Esophagus squamous epithelium (tissue), 5 donors: Measurements from ENCODE around the gene ARFRP1. TPM values are rescaled to one million over a fixed set of nuclear protein-coding genes. Genes with fewer than 3 reads are reported as not detected.
"Not testable (repeated sequence)": the region's sequence is repeated elsewhere in the genome, so short reads cannot be mapped to it uniquely, and the experiment has no call there.

Source experiments
- DNase-seq: peaks from one replicate; lab custom pipeline; 2025; lab: John Stamatoyannopoulos, UW
- H3K27ac ChIP-seq, 4 donors: fragments of 200-600 bp; sonication (generic); one replicate each; pipeline ENCODE4 v1.5.1; 2016 to 2019; ENCODE audit warnings: mild to moderate bottlenecking in 1 of 4
- H3K27me3 ChIP-seq, 4 donors: fragments of 200-600 bp; sonication (generic); 1 replicate in 3 of 4; 2 replicates in 1 of 4; pipeline versions ENCODE4 v1.5.1 to v1.6.0; 2017 to 2021; ENCODE audit warnings: antibody characterized with exemption in 1 of 4
- H3K36me3 ChIP-seq, 3 donors: fragments of 200-600 bp; sonication (generic); one replicate each; pipeline ENCODE4 v1.5.1; 2016 to 2019
- H3K4me1 ChIP-seq, 3 donors: fragments of 200-600 bp; sonication (generic); one replicate each; pipeline ENCODE4 v1.5.1; 2017 to 2019
- H3K4me3 ChIP-seq, 4 donors: fragments of 200-600 bp; sonication (generic); 1 replicate in 3 of 4; 2 replicates in 1 of 4; pipeline ENCODE4 v1.5.1; 2016 to 2019; ENCODE audit warnings: mild to moderate bottlenecking in 2 of 4, moderate library complexity in 1 of 4
- H3K9me3 ChIP-seq, 3 donors: fragments of 200-600 bp; sonication (generic); one replicate each; pipeline ENCODE4 v1.5.1; 2016 to 2019
- POLR2A ChIP-seq, 4 donors: fragments of 450-650 bp; IDR thresholded peaks; one replicate each; pipeline ENCODE4 v1.6.1; 2017; ENCODE audit warnings: antibody characterized with exemption in 4 of 4, mild to moderate bottlenecking in 4 of 4, moderate library complexity in 3 of 4
- WGBS, 2 donors: methylation state at CpG; one replicate each; pipeline ENCODE4 v1.1.5; 2018; 5-methylcytosine and 5-hydroxymethylcytosine counted together
- intact Hi-C: fragments of 100-400 bp; cut with DNase I; formaldehyde crosslinking; loops from one replicate; pipeline ENCODE4 v1.15.0; 2022
- total RNA-seq, 4 donors: library from RNA; depleted of rRNA; stranded (reverse); fragments of >200 nt; gene quantifications; one replicate each; pipeline ENCODE4 v1.1.0, GENCODE V29; 2016
- TF ChIP-seq, protein P1 (sequence below), 6 experiments: fragments of 450-650 bp in 4 of 6; fragments of 200-600 bp in 2 of 6; sonication (generic) in 2 of 6; IDR thresholded peaks; one replicate each; pipeline ENCODE4 v1.5.1; 2016 to 2019; ENCODE audit warnings: antibody characterized with exemption in 6 of 6, mild to moderate bottlenecking in 4 of 6, moderate library complexity in 4 of 6
- donor health status: DM: yes; HTN: yes; CAD: no.

The ARFRP1 gene
- total RNA-seq, 4 donors from 2014 or later = 30.4 to 45.5 (median 37.0) TPM

DNA sequence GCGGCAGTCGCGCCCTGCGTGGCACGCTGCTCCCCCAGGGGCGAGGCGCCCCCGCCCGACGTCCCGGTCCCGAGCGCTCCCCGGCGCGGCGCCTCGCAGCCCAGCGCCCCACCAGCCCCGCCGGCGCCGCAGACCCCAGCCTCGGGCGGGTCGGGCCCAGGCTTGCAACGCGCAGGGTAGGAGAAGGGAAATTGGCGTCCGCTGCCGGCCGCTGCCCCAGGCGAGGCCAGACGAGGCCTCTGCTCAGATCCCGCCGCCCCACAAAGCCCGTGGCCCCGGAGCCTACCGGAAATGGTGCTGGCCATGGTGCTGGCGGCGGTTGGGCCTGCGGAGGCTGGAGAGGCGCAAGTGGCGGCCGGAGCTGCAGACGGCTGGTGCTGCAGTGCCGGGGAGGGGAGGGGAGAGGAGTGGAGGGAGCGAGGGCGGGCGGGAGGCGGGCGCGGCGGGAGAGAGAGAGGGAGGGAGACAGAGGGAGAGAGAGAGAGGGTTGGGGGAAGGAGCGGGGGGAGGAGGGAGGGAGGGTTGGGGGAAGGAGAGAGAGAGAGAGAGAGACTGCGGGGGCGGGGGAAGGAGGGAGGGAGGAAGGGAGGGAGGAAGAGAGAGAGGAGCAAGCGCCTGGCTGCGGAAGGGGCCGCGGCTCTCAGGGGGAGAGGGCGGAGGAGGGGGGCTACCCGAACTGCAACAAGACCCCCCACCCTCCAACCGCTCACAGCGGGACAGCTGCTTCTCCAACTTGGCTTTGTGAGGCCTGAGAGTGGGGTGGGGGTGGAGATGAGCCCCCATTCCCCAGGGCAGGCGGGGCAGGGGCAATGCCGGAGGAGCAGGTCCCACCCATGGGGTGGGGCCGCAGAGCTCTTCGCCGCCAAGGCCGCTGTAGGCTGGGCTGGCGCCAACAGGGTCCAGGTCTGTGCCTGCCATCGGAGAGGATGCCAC is 54.5 kb downstream of the ARFRP1 start, which contains the start of gene STMN3:
STMN3 (minus strand) TSS at position 384 of the 933 bp plus-strand sequence; CDS start at position 305, 79 bp downstream.
- intact Hi-C loops = no loop called here
- peak within 1 kb of the TSS in 3 of 4 donors; percentile 40 to 81 (median 69) for H3K27ac ChIP-seq
- H3K27me3 ChIP-seq = peaks cover 0 to 13% (median 0%) of the 10 kb centered on the region in 4 donors
- no peak for DNase-seq
- peak within 1 kb of the TSS; percentile 35 to 78 (median 50) for H3K4me3 ChIP-seq
- H3K36me3 ChIP-seq = no peaks in the 10 kb centered on the region
- 0 to 2% methylated on average over 11 to 12 of the region's 73 CpGs for WGBS, 2 donors
- H3K9me3 ChIP-seq = no peaks in the 10 kb centered on the region
- TF ChIP-seq POLR2A (IDR thresholded peaks at IDR 0.05) = no peak
- TF ChIP-seq, protein P1, sequence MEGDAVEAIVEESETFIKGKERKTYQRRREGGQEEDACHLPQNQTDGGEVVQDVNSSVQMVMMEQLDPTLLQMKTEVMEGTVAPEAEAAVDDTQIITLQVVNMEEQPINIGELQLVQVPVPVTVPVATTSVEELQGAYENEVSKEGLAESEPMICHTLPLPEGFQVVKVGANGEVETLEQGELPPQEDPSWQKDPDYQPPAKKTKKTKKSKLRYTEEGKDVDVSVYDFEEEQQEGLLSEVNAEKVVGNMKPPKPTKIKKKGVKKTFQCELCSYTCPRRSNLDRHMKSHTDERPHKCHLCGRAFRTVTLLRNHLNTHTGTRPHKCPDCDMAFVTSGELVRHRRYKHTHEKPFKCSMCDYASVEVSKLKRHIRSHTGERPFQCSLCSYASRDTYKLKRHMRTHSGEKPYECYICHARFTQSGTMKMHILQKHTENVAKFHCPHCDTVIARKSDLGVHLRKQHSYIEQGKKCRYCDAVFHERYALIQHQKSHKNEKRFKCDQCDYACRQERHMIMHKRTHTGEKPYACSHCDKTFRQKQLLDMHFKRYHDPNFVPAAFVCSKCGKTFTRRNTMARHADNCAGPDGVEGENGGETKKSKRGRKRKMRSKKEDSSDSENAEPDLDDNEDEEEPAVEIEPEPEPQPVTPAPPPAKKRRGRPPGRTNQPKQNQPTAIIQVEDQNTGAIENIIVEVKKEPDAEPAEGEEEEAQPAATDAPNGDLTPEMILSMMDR (IDR thresholded peaks at IDR 0.05) = no peak
- H3K4me1 ChIP-seq = peaks cover 24 to 52% (median 30%) of the 10 kb centered on the region in 3 donors

GRCh38 chr20:63652192-63652980 is 55.4 kb downstream of the ARFRP1 start:
- peak overlapping the region in 2 of 4 donors; percentile 9 to 52 for H3K27ac ChIP-seq
- H3K27me3 ChIP-seq = peaks cover 0 to 13% (median 0%) of the 10 kb centered on the region in 4 donors
- no peak for DNase-seq
- no peaks in the 10 kb centered on the region for H3K9me3 ChIP-seq
- no peaks in the 10 kb centered on the region for H3K36me3 ChIP-seq
- intact Hi-C loops = no loop called here
- peak overlapping the region; percentile 35 to 78 (median 50) for H3K4me3 ChIP-seq
- peaks cover 19 to 44% (median 25%) of the 10 kb centered on the region in 3 donors for H3K4me1 ChIP-seq
- no peak for TF ChIP-seq POLR2A (IDR thresholded peaks at IDR 0.05)
- TF ChIP-seq, protein P1 (IDR thresholded peaks at IDR 0.05) = no peak
- 0% methylated on average over 5 of the region's 91 CpGs; no CpG with 5 or more reads in 1 of the 2 donors for WGBS, 2 donors

DNA sequence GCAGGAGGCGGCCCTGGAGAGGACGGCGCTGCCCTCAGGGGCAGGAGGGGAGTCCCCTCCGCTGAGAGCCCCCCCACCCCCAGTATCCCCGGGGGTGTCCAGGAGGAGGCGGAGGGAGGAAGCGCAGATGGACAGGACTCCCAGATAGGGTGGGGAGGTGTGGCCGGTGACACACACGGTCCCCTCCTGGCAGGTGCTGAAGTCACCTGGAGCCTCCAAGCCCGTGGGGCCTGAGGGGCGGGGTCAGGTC is 55.9 kb downstream of the ARFRP1 start:
- Histone ChIP-seq H3K36me3 (no peaks in the 10 kb centered on the region), H3K27me3 (peaks cover 0 to 13% (median 0%) of the 10 kb centered on the region in 4 donors), H3K27ac (peak overlapping the region in 2 of 4 donors; percentile 9 to 52), H3K4me3 (peak overlapping the region; percentile 35 to 78 (median 50)), H3K9me3 (no peaks in the 10 kb centered on the region), H3K4me1 (peaks cover 18 to 39% (median 25%) of the 10 kb centered on the region in 3 donors)
- intact Hi-C loops = no loop called here
- WGBS, 2 donors = 3 to 20% methylated on average over 1 to 4 of the region's 11 CpGs
- DNase-seq = no peak
- TF ChIP-seq, protein P1 (IDR thresholded peaks at IDR 0.05) = no peak
- no peak for TF ChIP-seq POLR2A (IDR thresholded peaks at IDR 0.05)

- Histone ChIP-seq H3K27me3 (peaks cover 0 to 13% (median 0%) of the 10 kb centered on the region in 4 donors), H3K4me1 (peaks cover 18 to 35% (median 25%) of the 10 kb centered on the region in 3 donors)
- intact Hi-C loops, H3K9me3 ChIP-seq, H3K36me3 ChIP-seq, H3K27ac ChIP-seq, DNase-seq, H3K4me3 ChIP-seq: not testable (repeated sequence)
- WGBS, 2 donors = no CpG with 5 or more reads among the region's 25 CpGs
These were observed 57.3 kb downstream of the ARFRP1 start for GRCh38 chr20:63650486-63650885.

DNA sequence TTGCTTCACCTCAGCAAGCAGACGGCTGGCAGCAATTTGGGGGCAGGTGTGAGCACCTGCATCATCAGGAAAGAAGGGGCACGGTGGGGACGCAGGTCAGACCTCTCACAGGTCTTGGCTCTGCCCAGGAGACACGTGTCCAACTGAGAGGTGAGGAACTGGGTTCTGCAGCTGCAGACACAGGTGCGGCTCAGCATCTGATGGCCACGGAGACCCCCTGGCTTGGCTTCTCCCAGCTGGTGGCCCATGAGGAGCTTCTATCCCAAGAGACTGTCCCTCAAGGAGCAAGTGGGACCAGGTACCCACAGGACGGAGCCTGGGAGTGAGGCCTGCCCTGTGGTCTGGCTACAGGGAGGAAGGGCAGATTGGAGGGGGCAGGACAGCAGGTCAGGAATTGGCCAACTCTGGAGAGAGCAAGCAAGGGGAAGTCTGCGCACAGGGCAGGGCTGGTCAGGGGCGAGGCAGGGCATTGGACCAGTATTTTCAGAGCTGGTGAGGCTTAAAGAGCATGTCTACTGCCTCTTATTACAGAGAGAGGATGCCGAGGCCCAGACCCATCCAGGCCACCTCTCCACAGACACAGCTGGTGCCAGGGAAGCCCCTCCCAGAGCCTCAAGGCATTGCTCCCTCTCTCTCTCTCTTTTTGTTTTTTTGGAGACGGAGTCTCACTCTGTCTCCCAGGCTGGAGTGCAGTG is 58.7 kb downstream of the ARFRP1 start:
- intact Hi-C loops = no loop called here
- WGBS, 2 donors = 90% methylated on average over 6 to 9 of the region's 11 CpGs
- no peak for TF ChIP-seq POLR2A (IDR thresholded peaks at IDR 0.05)
- TF ChIP-seq, protein P1 (IDR thresholded peaks at IDR 0.05) = no peak

More for the DNA sequence above, 58.7 kb downstream of the ARFRP1 start:
- H3K9me3 ChIP-seq = no peaks in the 10 kb centered on the region
- H3K4me3 ChIP-seq = no peak overlapping the region
- H3K27me3 ChIP-seq = peaks cover 0 to 13% (median 0%) of the 10 kb centered on the region in 4 donors
- H3K36me3 ChIP-seq = no peaks in the 10 kb centered on the region
- DNase-seq = no peak
- peaks cover 17 to 30% (median 22%) of the 10 kb centered on the region in 3 donors for H3K4me1 ChIP-seq
- no peak overlapping the region for H3K27ac ChIP-seq
